IMR-90 (cell line): Measurements from ENCODE around the gene AXIN2. TPM values are rescaled to one million over a fixed set of nuclear protein-coding genes. Genes with fewer than 3 reads are reported as not detected.
"Not testable (repeated sequence)": the region's sequence is repeated elsewhere in the genome, so short reads cannot be mapped to it uniquely, and the experiment has no call there.

Experiments used
- ATAC-seq: fragments of 200-7000 bp; cut with Tn5 transposase; 2 replicates; pipeline ENCODE4 v1.9.1; 2020; ENCODE audit warnings: low read depth, mild to moderate bottlenecking, moderate library complexity
- BruUV-seq: library from RNA; stranded (reverse); fragments of 400-500 nt; replicated peaks from 2 replicates; lab custom pipeline; 2021; lab: Mats Ljungman, UMichigan
- CTCF ChIA-PET: fragments of 300-600 bp; formaldehyde crosslinking; extraction: SDS; loops from one replicate; lab custom pipeline; 2021; ENCODE audit warnings: antibody characterized with exemption; lab: Yijun Ruan, JAX
- POLR2A ChIA-PET: fragments of 300-600 bp; sonication (Branson Sonifier 250); formaldehyde crosslinking; loops from one replicate; lab custom pipeline; 2022; ENCODE audit warnings: antibody characterized with exemption; ENCODE audit not compliant: unreplicated experiment; lab: Charles Lee
- DNase-seq: peaks from one replicate; pipeline ENCODE4 v3.0.0; 2013
- H2AFZ ChIP-seq: replicated peaks from 2 replicates; pipeline ENCODE3; 2013; ENCODE audit warnings: low read length, mild to moderate bottlenecking; ENCODE audit not compliant: poor library complexity
- H2AK5ac ChIP-seq: 2 replicates; pipeline ENCODE4 v1.6.1; 2013; ENCODE audit warnings: low read depth, low read length, inconsistent platforms
- H2AK9ac ChIP-seq: replicated peaks from 2 replicates; pipeline ENCODE3; 2013; ENCODE audit warnings: mild to moderate bottlenecking, low read depth, low read length, moderate library complexity; ENCODE audit not compliant: poor library complexity
- H2BK120ac ChIP-seq: 2 replicates; pipeline ENCODE4 v1.6.1; 2013; ENCODE audit warnings: low read depth, low read length, inconsistent platforms
- H2BK15ac ChIP-seq: 3 replicates; pipeline ENCODE4 v1.6.1; 2013; ENCODE audit warnings: low read depth, low read length, inconsistent platforms
- H2BK20ac ChIP-seq: 2 replicates; pipeline ENCODE4 v1.6.1; 2013; ENCODE audit warnings: low read depth, mild to moderate bottlenecking, inconsistent platforms, low read length, moderate library complexity
- H2BK5ac ChIP-seq: 2 replicates; pipeline ENCODE4 v1.6.1; 2013; ENCODE audit warnings: mild to moderate bottlenecking, low read depth, low read length, inconsistent platforms; ENCODE audit not compliant: poor library complexity, severe bottlenecking
- H3K14ac ChIP-seq: replicated peaks from 2 replicates; pipeline ENCODE4 v1.6.1; 2013; ENCODE audit warnings: low read depth, low read length, inconsistent platforms
- H3K18ac ChIP-seq: 2 replicates; pipeline ENCODE4 v1.6.1; 2013; ENCODE audit warnings: low read depth, low read length, control low read depth
- H3K23ac ChIP-seq: 2 replicates; pipeline ENCODE4 v1.6.1; 2013; ENCODE audit warnings: low read depth, low read length, inconsistent platforms
- H3K27ac ChIP-seq: 2 replicates; pipeline ENCODE4 v1.5.1; 2013; ENCODE audit warnings: mild to moderate bottlenecking, control low read depth, low read length; ENCODE audit not compliant: insufficient read depth
- H3K27me3 ChIP-seq: 2 replicates; pipeline ENCODE4 v1.6.1; 2013; ENCODE audit warnings: low read length; ENCODE audit not compliant: control insufficient read depth, insufficient read depth
- H3K36me3 ChIP-seq: 2 replicates; pipeline ENCODE4 v1.6.1; 2013; ENCODE audit warnings: low read length, mixed read lengths; ENCODE audit not compliant: control insufficient read depth, insufficient read depth
- H3K4ac ChIP-seq: 2 replicates; pipeline ENCODE4 v1.6.1; 2013; ENCODE audit warnings: low read depth, low read length, inconsistent platforms
- H3K4me1 ChIP-seq: 2 replicates; pipeline ENCODE4 v1.6.1; 2013; ENCODE audit warnings: low read length, mixed read lengths; ENCODE audit not compliant: control insufficient read depth, insufficient read depth
- H3K4me2 ChIP-seq: 2 replicates; pipeline ENCODE4 v1.6.1; 2013; ENCODE audit warnings: low read depth, mild to moderate bottlenecking, control low read depth, low read length, moderate library complexity
- H3K4me3 ChIP-seq: 2 replicates; pipeline ENCODE4 v1.5.1; 2013; ENCODE audit warnings: low read depth, mild to moderate bottlenecking, control low read depth, low read length, moderate library complexity; ENCODE audit not compliant: insufficient read depth
- H3K56ac ChIP-seq: 2 replicates; pipeline ENCODE4 v1.6.1; 2013; ENCODE audit warnings: low read length, inconsistent platforms; ENCODE audit not compliant: insufficient read depth; ENCODE audit errors: extremely low read depth
- H3K79me1 ChIP-seq, 2 experiments: 2 replicates each; pipeline ENCODE4 v1.6.1; 2013; ENCODE audit warnings: low read length in 2 of 2, inconsistent platforms in 1 of 2, low read depth in 1 of 2
- H3K9ac ChIP-seq: 2 replicates; pipeline ENCODE4 v1.6.1; 2013; ENCODE audit warnings: low read depth, low read length, control low read depth
- H3K9me1 ChIP-seq: 2 replicates; pipeline ENCODE4 v1.6.1; 2013; ENCODE audit warnings: low read length, inconsistent platforms; ENCODE audit not compliant: insufficient read depth
- H3K9me3 ChIP-seq: 2 replicates; pipeline ENCODE4 v1.6.1; 2013; ENCODE audit warnings: low read length; ENCODE audit not compliant: control insufficient read depth, insufficient read depth
- H4K20me1 ChIP-seq: 2 replicates; pipeline ENCODE4 v1.6.1; 2013; ENCODE audit warnings: low read length, inconsistent platforms; ENCODE audit not compliant: insufficient read depth
- H4K5ac ChIP-seq: 2 replicates; pipeline ENCODE4 v1.6.1; 2013; ENCODE audit warnings: mild to moderate bottlenecking, low read depth, low read length, control low read depth
- H4K8ac ChIP-seq, 2 experiments: 2 replicates each; pipeline ENCODE4 v1.6.1; 2013; ENCODE audit warnings: low read depth in 2 of 2, low read length in 2 of 2, control low read depth in 1 of 2, inconsistent platforms in 1 of 2
- H4K91ac ChIP-seq: 2 replicates; pipeline ENCODE4 v1.6.1; 2013; ENCODE audit warnings: low read depth, low read length, inconsistent platforms; ENCODE audit not compliant: insufficient read depth
- BHLHE40 ChIP-seq: fragments of 150-350 bp; IDR thresholded peaks from 2 replicates; pipeline ENCODE4 v1.6.1; 2016; ENCODE audit warnings: mild to moderate bottlenecking, low read depth, low read length
- MAFK ChIP-seq: IDR thresholded peaks from 2 replicates; pipeline ENCODE4 v1.6.1; 2012; ENCODE audit warnings: low read depth, low read length, improper control_type of control experiment
- MXI1 ChIP-seq: IDR thresholded peaks from 2 replicates; pipeline ENCODE4 v1.6.1; 2012; ENCODE audit warnings: low read depth, mild to moderate bottlenecking, low read length, moderate library complexity, borderline replicate concordance
- NFE2L2 ChIP-seq: fragments of 150-350 bp; IDR thresholded peaks from 2 replicates; pipeline ENCODE4 v1.6.1; 2016; ENCODE audit warnings: low read depth, mild to moderate bottlenecking, low read length
- RFX5 ChIP-seq: IDR thresholded peaks from 2 replicates; pipeline ENCODE4 v1.8.0; 2012; ENCODE audit warnings: low read depth, mild to moderate bottlenecking, low read length, moderate library complexity
- SMC3 ChIP-seq: fragments of 150-350 bp; IDR thresholded peaks from 2 replicates; pipeline ENCODE4 v1.6.1; 2016; ENCODE audit warnings: low read depth, mild to moderate bottlenecking, antibody characterized with exemption, low read length, moderate library complexity
- WGBS, 2 experiments: methylation state at CpG; one replicate each; pipeline versions ENCODE4 v1.1.5 to v1.1.7; 2013; ENCODE audit warnings: missing lambda C conversion rate in 2 of 2; ENCODE audit not compliant: insufficient read length in 1 of 2; ENCODE audit errors: extremely low coverage in 2 of 2; 5-methylcytosine and 5-hydroxymethylcytosine counted together
- dilution Hi-C: fragments of 300-500 bp; cut with HindIII; formaldehyde crosslinking; loops from one replicate; pipeline ENCODE4 v1.14.3; 2018; ENCODE audit warnings: low sequenced_read_pairs; ENCODE audit not compliant: unreplicated experiment
- in situ Hi-C: fragments of 300-500 bp; cut with MboI; formaldehyde crosslinking; loops from 3 replicates; pipeline ENCODE4 v1.14.3; 2019; ENCODE audit warnings: low sequenced_read_pairs, inconsistent platforms, mixed read lengths
- intact Hi-C: fragments of 100-400 bp; cut with micrococcal nuclease; formaldehyde crosslinking; loops from 2 replicates; pipeline ENCODE4 v1.10.0; 2022
- polyA plus RNA-seq, 3 experiments: library from polyadenylated mRNA; depleted of rRNA; stranded (reverse); fragments of >200 nt; gene quantifications; 2 replicates each; pipeline ENCODE4 v1.2.3, GENCODE V29; 2012; ENCODE audit warnings: low replicate concordance in 1 of 3
- total RNA-seq: library from RNA; depleted of rRNA; stranded (reverse); fragments of >200 nt; gene quantifications from 2 replicates; pipeline ENCODE4 v1.2.3, GENCODE V29; 2012
- TF ChIP-seq, protein P1 (sequence below): fragments of 150-350 bp; IDR thresholded peaks from 2 replicates; pipeline ENCODE4 v1.6.1; 2016; ENCODE audit warnings: low read depth, mild to moderate bottlenecking, low read length, moderate library complexity, borderline replicate concordance

AXIN2 gene
- total and polyA plus RNA-seq, 2 of the 4 experiments (the other 2 are of a cell fraction), result 0.91 to 1.8 TPM

DNA sequence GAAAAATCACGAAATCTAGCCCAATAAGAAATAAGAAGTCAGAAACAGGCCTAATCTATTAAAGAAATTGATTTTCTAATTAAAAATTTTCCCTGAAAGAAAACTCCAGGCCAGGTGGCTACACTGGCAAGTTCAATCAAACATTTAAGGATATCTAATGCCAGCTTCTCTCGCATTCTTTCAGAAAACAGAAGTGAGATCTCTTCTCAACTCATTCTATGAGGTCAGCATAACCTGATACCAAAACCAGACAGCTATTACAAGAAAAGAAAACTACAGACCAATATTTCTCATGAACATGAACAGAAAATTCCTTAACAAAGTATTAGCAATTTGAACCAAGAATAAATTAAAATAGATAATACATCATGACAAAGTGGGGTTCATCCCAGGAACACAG, 52.4 kb downstream of the AXIN2 start:
- Histone ChIP-seq H2BK5ac (no peak overlapping the region), H2AFZ (no peak overlapping the region), H3K4me3 (no peak overlapping the region), H4K20me1 (no peaks in the 10 kb centered on the region), H3K23ac (no peak overlapping the region), H2BK120ac (no peak overlapping the region), H3K56ac (no peak overlapping the region), H3K36me3 (no peaks in the 10 kb centered on the region), H3K4me1 (no peaks in the 10 kb centered on the region), H3K79me1 (no peaks in the 10 kb centered on the region), H2BK15ac (no peak overlapping the region), H2BK20ac (no peak overlapping the region), H3K27me3 (no peaks in the 10 kb centered on the region), H3K9me1 (no peaks in the 10 kb centered on the region; the same call in 1 of the 2 replicates), H3K9ac (no peak overlapping the region), H3K18ac (no peak overlapping the region), H4K91ac (no peak overlapping the region), H3K9me3 (no peaks in the 10 kb centered on the region; the same call in 1 of the 2 replicates), H3K14ac (no peak overlapping the region), H2AK9ac (no peak overlapping the region), H4K8ac (no peak overlapping the region), H3K4ac (no peak overlapping the region), H4K5ac (no peak overlapping the region), H2AK5ac (no peak overlapping the region), H3K27ac (no peak overlapping the region), H3K4me2 (no peak overlapping the region)
- dilution Hi-C loops (no loop called here), in situ Hi-C loops (no loop called here), intact Hi-C loops (no loop called here)
- TF ChIP-seq BHLHE40 (no peak), NFE2L2 (no peak), SMC3 (no peak), MAFK (no peak), MXI1 (no peak), RFX5 (no peak)
- TF ChIP-seq, protein P1, sequence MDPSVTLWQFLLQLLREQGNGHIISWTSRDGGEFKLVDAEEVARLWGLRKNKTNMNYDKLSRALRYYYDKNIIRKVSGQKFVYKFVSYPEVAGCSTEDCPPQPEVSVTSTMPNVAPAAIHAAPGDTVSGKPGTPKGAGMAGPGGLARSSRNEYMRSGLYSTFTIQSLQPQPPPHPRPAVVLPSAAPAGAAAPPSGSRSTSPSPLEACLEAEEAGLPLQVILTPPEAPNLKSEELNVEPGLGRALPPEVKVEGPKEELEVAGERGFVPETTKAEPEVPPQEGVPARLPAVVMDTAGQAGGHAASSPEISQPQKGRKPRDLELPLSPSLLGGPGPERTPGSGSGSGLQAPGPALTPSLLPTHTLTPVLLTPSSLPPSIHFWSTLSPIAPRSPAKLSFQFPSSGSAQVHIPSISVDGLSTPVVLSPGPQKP, result no peak
- no TSS peak for BruUV-seq
- ChIA-PET CTCF (no interaction called here), POLR2A (no interaction called here)
- DNase-seq (no peak), ATAC-seq (no peak)
- WGBS, 2 experiments, result no CpG with 5 or more reads among the region's 2 CpGs

DNA sequence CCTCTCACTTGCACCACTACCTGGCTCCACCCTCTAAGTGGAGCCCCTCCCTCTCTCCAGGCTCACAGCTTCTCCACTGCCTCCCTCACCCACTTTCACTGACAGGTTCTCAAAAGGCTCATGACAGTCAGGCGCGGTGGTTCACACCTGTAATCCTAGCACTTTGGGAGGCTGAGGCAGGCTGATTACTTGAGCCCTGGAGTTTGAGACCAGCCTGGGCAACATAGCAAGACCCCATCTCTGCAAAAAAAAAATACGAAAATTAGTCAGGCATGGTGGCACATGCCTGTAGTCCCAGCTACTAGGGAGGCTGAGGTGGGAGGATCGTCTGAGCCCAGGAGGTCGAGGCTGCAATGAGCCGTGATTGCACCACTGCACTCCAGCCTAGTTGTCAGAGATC, 56.8 kb downstream of the AXIN2 start:
- H2AK5ac ChIP-seq, H3K18ac ChIP-seq, POLR2A ChIA-PET, DNase-seq, BruUV-seq, H2BK120ac ChIP-seq, H4K5ac ChIP-seq, H3K4ac ChIP-seq, H4K8ac ChIP-seq, intact Hi-C loops, H3K9me1 ChIP-seq, H3K56ac ChIP-seq, H2AFZ ChIP-seq, dilution Hi-C loops, H3K9me3 ChIP-seq, H3K23ac ChIP-seq, H2BK15ac ChIP-seq, H2BK5ac ChIP-seq, H3K4me1 ChIP-seq, H4K91ac ChIP-seq, H2BK20ac ChIP-seq, H3K27me3 ChIP-seq, H3K9ac ChIP-seq, H4K20me1 ChIP-seq, CTCF ChIA-PET, H3K79me1 ChIP-seq, H2AK9ac ChIP-seq, H3K4me3 ChIP-seq, ATAC-seq, H3K4me2 ChIP-seq, H3K14ac ChIP-seq, in situ Hi-C loops, H3K36me3 ChIP-seq, H3K27ac ChIP-seq: not testable (repeated sequence)
- WGBS, 2 experiments, result 90% methylated on average over 2 of the region's 6 CpGs; no CpG with 5 or more reads in 1 of the 2 experiments
